ENCODE measurements around the gene HCFC1.
A peak's percentile ranks its signal among the peaks of the same experiment; 100 is the strongest.

The HCFC1 gene

GRCh38 chrX:153957224-153957623 is 14.4 kb downstream of the HCFC1 start:
- DNase-seq (ENCODE audit: low spot score): no peak

GRCh38 chrX:153956044-153956907 is 15.3 kb downstream of the HCFC1 start:
- DNase-seq (ENCODE audit: low spot score): no peak

GRCh38 chrX:153955228-153955732 is 16.3 kb downstream of the HCFC1 start:
- DNase-seq (ENCODE audit: low spot score): no peak

GRCh38 chrX:153954558-153955227 is 16.9 kb downstream of the HCFC1 start:
- no peak for DNase-seq (ENCODE audit: low spot score)

- DNase-seq (ENCODE audit: low spot score): no peak
Measured at GRCh38 chrX:153953892-153954557, 17.6 kb downstream of the HCFC1 start.

GRCh38 chrX:153953342-153953830 is 18.2 kb downstream of the HCFC1 start:
- DNase-seq (ENCODE audit: low spot score): peak; percentile 72

GRCh38 chrX:153952373-153953026 is 19.1 kb downstream of the HCFC1 start:
- no peak for DNase-seq (ENCODE audit: low spot score)

GRCh38 chrX:153951683-153952372 is 19.8 kb downstream of the HCFC1 start:
- DNase-seq (ENCODE audit: low spot score): no peak

- no peak for DNase-seq (ENCODE audit: low spot score)
Measured at GRCh38 chrX:153950127-153950526, 21.5 kb downstream of the HCFC1 start.

GRCh38 chrX:153948847-153949805 is 22.5 kb downstream of the HCFC1 start:
- no peak for DNase-seq (ENCODE audit: low spot score)

- DNase-seq (ENCODE audit: low spot score): no peak
Measured at GRCh38 chrX:153948002-153948466, 23.6 kb downstream of the HCFC1 start.

- DNase-seq (ENCODE audit: low spot score): peak; percentile 84
Measured at GRCh38 chrX:153947009-153947769, 24.4 kb downstream of the HCFC1 start.

- no peak for DNase-seq (ENCODE audit: low spot score)
Measured at GRCh38 chrX:153945956-153946943, 25.4 kb downstream of the HCFC1 start.

- no peak for DNase-seq (ENCODE audit: low spot score)
Measured at GRCh38 chrX:153944800-153945150, 26.8 kb downstream of the HCFC1 start.

- DNase-seq (ENCODE audit: low spot score): peak; percentile 47
Measured at GRCh38 chrX:153944140-153944799, 27.3 kb downstream of the HCFC1 start, which contains the start of gene RENBP. RENBP (minus strand) TSS chrX:153944643; CDS start chrX:153944610, 33 bp downstream.

- DNase-seq (ENCODE audit: low spot score): no peak
Measured at GRCh38 chrX:153941336-153942252, 30.0 kb downstream of the HCFC1 start.
